ENCODE results near the gene TECR.

The TECR gene

GRCh38 chr19:14507704-14508542 lies 21.5 kb upstream of the TECR start:
- peak; percentile 42 for DNase-seq (ENCODE audit: low read depth)

GRCh38 chr19:14510311-14511228 lies 18.8 kb upstream of the TECR start:
- peak; percentile 84 for DNase-seq (ENCODE audit: low read depth)

- DNase-seq (ENCODE audit: low read depth): no peak
These were observed 18.2 kb upstream of the TECR start for GRCh38 chr19:14511229-14511593.

- DNase-seq (ENCODE audit: low read depth): no peak
These were observed 16.9 kb upstream of the TECR start for GRCh38 chr19:14512406-14512961.

GRCh38 chr19:14514215-14514863 lies 15.1 kb upstream of the TECR start:
- DNase-seq (ENCODE audit: low read depth): no peak

- DNase-seq (ENCODE audit: low read depth): no peak
These were observed 13.8 kb upstream of the TECR start for GRCh38 chr19:14515501-14516047.

GRCh38 chr19:14516048-14516534 lies 13.3 kb upstream of the TECR start:
- DNase-seq (ENCODE audit: low read depth): no peak

GRCh38 chr19:14516746-14517438 lies 12.5 kb upstream of the TECR start:
- no peak for DNase-seq (ENCODE audit: low read depth)

- no peak for DNase-seq (ENCODE audit: low read depth)
These were observed 12.0 kb upstream of the TECR start for GRCh38 chr19:14517446-14517839.

GRCh38 chr19:14517840-14518505 lies 11.4 kb upstream of the TECR start, which contains the start of gene DNAJB1:
Gene DNAJB1, minus strand, starts transcription at chr19:14518397. Its CDS starts 48 bp downstream, at chr19:14518349.
- peak; percentile 67 for DNase-seq (ENCODE audit: low read depth)

- DNase-seq (ENCODE audit: low read depth): no peak
These were observed 10.0 kb upstream of the TECR start for GRCh38 chr19:14519245-14519859.

GRCh38 chr19:14519860-14520407 lies 9.5 kb upstream of the TECR start:
- DNase-seq (ENCODE audit: low read depth): peak; percentile 58

- DNase-seq (ENCODE audit: low read depth): no peak
These were observed 8.9 kb upstream of the TECR start for GRCh38 chr19:14520543-14520942.

- DNase-seq (ENCODE audit: low read depth): no peak
These were observed 3.7 kb upstream of the TECR start for GRCh38 chr19:14525729-14526128.

GRCh38 chr19:14526423-14526822 lies 3.0 kb upstream of the TECR start:
- no peak for DNase-seq (ENCODE audit: low read depth)

GRCh38 chr19:14528419-14529253 lies 758 bp upstream of the TECR start:
- no peak for DNase-seq (ENCODE audit: low read depth)

- no peak for DNase-seq (ENCODE audit: low read depth)
These were observed 583 bp downstream of the TECR start for GRCh38 chr19:14530005-14530348.

GRCh38 chr19:14530506-14530905 lies 1.1 kb downstream of the TECR start:
- no peak for DNase-seq (ENCODE audit: low read depth)

GRCh38 chr19:14533450-14533849 lies 4.1 kb downstream of the TECR start:
- no peak for DNase-seq (ENCODE audit: low read depth)
